Measurements from ENCODE around the gene F2RL2. TPM values are rescaled to one million over a fixed set of nuclear protein-coding genes. Genes with fewer than 3 reads are reported as not detected.

Gene F2RL2
- total and polyA plus RNA-seq, 2 donors (not counting 1 experiment from before 2014, with no cell fraction given): 82.6 to 91.6 TPM

DNA sequence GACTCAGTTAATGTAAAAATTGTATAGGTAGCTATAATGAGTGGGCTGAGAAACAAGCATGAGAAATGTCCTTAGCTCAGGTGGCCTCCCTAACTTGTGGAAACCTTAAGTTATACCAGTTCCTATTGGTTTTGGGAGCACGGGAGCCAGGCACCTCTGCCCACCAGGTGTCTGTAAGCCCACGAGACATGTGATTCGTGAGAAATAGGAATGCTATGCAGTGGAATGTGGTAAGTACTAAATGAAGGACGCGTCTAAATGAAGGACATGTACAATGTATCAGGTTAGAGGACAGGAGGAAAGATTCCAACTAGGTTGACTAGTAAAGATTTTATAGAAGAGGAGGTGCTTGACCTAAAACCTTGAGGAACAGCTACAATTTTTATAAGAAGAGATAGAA lies 46.0 kb upstream of the F2RL2 start:
- no peak overlapping the region for H3K4me3 ChIP-seq (replicated peaks in 1 of 4; ENCODE audit: control extremely low read depth in 1 of 4, insufficient read depth in 1 of 4, low read depth in 3 of 4, low read length in 4 of 4)
- no peak overlapping the region for H3K4me2 ChIP-seq (ENCODE audit: extremely low read depth, insufficient read depth, low read length)
- no peaks in the 10 kb centered on the region for H3K9me3 ChIP-seq (ENCODE audit: control insufficient read depth, insufficient read depth, low read depth, low read length)
- H3K4me1 ChIP-seq (ENCODE audit: control insufficient read depth, extremely low read depth, insufficient read depth, low read length): no peaks in the 10 kb centered on the region
- H3K79me2 ChIP-seq (ENCODE audit: control insufficient read depth, insufficient read depth, low read length): no peaks in the 10 kb centered on the region
- TF ChIP-seq, protein P1, sequence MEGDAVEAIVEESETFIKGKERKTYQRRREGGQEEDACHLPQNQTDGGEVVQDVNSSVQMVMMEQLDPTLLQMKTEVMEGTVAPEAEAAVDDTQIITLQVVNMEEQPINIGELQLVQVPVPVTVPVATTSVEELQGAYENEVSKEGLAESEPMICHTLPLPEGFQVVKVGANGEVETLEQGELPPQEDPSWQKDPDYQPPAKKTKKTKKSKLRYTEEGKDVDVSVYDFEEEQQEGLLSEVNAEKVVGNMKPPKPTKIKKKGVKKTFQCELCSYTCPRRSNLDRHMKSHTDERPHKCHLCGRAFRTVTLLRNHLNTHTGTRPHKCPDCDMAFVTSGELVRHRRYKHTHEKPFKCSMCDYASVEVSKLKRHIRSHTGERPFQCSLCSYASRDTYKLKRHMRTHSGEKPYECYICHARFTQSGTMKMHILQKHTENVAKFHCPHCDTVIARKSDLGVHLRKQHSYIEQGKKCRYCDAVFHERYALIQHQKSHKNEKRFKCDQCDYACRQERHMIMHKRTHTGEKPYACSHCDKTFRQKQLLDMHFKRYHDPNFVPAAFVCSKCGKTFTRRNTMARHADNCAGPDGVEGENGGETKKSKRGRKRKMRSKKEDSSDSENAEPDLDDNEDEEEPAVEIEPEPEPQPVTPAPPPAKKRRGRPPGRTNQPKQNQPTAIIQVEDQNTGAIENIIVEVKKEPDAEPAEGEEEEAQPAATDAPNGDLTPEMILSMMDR (conservative IDR thresholded peaks at IDR 0.05 in 1 of 2, IDR thresholded peaks at IDR 0.05 in 1 of 2; ENCODE audit: low read depth in 1 of 2, low read length in 2 of 2): no peak
- no peak for TF ChIP-seq EZH2 (IDR thresholded peaks at IDR 0.05; ENCODE audit: low read length, missing control alignments)
- H3K9ac ChIP-seq (ENCODE audit: insufficient read depth, low read length): no peak overlapping the region
- H2AFZ ChIP-seq (ENCODE audit: low read length): no peak overlapping the region
- no peak overlapping the region for H3K27ac ChIP-seq (ENCODE audit: insufficient read depth, low read length)
- no peaks in the 10 kb centered on the region for H4K20me1 ChIP-seq (ENCODE audit: control insufficient read depth, extremely low read depth, insufficient read depth, low read length)
- H3K27me3 ChIP-seq (ENCODE audit: control insufficient read depth, insufficient read depth, low read length): no peaks in the 10 kb centered on the region
- no peaks in the 10 kb centered on the region for H3K36me3 ChIP-seq (ENCODE audit: control insufficient read depth, insufficient read depth, low read length)
- DNase-seq (ENCODE audit: low read depth in 2 of 2): no peak

DNA sequence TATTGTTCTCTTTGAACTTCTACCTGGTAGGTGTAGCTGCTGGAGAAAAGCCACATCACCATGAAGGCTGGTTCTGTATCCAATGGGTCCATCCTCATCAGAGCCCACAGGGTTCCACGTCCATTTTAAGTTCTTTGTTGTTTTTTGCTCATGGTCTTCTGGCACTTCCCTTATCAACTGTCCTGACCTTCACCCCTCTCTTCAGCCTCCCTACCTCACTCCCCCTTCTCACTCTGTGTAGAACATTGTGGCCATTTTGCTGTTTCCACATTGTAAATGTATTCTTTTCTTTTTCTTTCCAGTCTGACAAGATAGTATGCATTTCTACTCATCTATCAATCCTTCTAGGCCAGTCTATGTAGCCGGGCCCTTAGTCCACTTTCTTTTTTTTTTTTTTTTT lies 44.3 kb upstream of the F2RL2 start:
- TF ChIP-seq, protein P1 (conservative IDR thresholded peaks at IDR 0.05 in 1 of 2, IDR thresholded peaks at IDR 0.05 in 1 of 2; ENCODE audit: low read depth in 1 of 2, low read length in 2 of 2): no peak
- TF ChIP-seq EZH2 (IDR thresholded peaks at IDR 0.05; ENCODE audit: low read length, missing control alignments): no peak
- no peak overlapping the region for H3K4me2 ChIP-seq (ENCODE audit: extremely low read depth, insufficient read depth, low read length)
- H3K9me3 ChIP-seq (ENCODE audit: control insufficient read depth, insufficient read depth, low read depth, low read length): no peaks in the 10 kb centered on the region
- no peak overlapping the region for H3K9ac ChIP-seq (ENCODE audit: insufficient read depth, low read length)
- H3K27me3 ChIP-seq (ENCODE audit: control insufficient read depth, insufficient read depth, low read length): no peaks in the 10 kb centered on the region
- no peaks in the 10 kb centered on the region for H4K20me1 ChIP-seq (ENCODE audit: control insufficient read depth, extremely low read depth, insufficient read depth, low read length)
- no peak overlapping the region for H2AFZ ChIP-seq (ENCODE audit: low read length)
- no peaks in the 10 kb centered on the region for H3K36me3 ChIP-seq (ENCODE audit: control insufficient read depth, insufficient read depth, low read length)
- no peak for DNase-seq (ENCODE audit: low read depth in 2 of 2)
- H3K4me3 ChIP-seq (replicated peaks in 1 of 4; ENCODE audit: control extremely low read depth in 1 of 4, insufficient read depth in 1 of 4, low read depth in 3 of 4, low read length in 4 of 4): no peak overlapping the region
- no peaks in the 10 kb centered on the region for H3K4me1 ChIP-seq (ENCODE audit: control insufficient read depth, extremely low read depth, insufficient read depth, low read length)
- no peaks in the 10 kb centered on the region for H3K79me2 ChIP-seq (ENCODE audit: control insufficient read depth, insufficient read depth, low read length)
- no peak overlapping the region for H3K27ac ChIP-seq (ENCODE audit: insufficient read depth, low read length)

DNA sequence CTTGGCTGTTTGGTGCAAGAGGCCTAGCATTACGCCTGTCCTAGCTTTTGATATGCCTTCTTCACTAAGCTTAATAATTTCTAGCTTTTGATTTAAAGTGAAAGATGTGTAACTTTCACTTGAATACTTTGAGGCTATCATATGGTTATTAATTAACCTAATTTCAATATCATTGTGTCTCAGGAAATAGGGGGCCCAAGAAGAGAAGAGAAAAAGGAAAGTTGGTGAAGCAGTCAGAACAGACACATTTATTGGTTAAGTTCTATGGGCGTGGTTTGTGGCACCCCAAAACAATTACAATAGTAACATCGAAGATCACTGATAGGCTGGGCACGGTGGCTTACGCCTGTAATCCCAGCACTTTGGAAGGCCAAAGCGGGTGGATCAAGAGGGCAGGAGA lies 40.9 kb upstream of the F2RL2 start:
- no peak for TF ChIP-seq EZH2 (IDR thresholded peaks at IDR 0.05; ENCODE audit: low read length, missing control alignments)
- TF ChIP-seq, protein P1 (conservative IDR thresholded peaks at IDR 0.05 in 1 of 2, IDR thresholded peaks at IDR 0.05 in 1 of 2; ENCODE audit: low read depth in 1 of 2, low read length in 2 of 2): no peak
- Histone ChIP-seq H3K9me3 (ENCODE audit: control insufficient read depth, insufficient read depth, low read depth, low read length) (no peaks in the 10 kb centered on the region), H3K4me1 (ENCODE audit: control insufficient read depth, extremely low read depth, insufficient read depth, low read length) (no peaks in the 10 kb centered on the region), H3K27me3 (ENCODE audit: control insufficient read depth, insufficient read depth, low read length) (no peaks in the 10 kb centered on the region), H3K27ac (ENCODE audit: insufficient read depth, low read length) (no peak overlapping the region), H4K20me1 (ENCODE audit: control insufficient read depth, extremely low read depth, insufficient read depth, low read length) (no peaks in the 10 kb centered on the region), H3K9ac (ENCODE audit: insufficient read depth, low read length) (no peak overlapping the region), H2AFZ (ENCODE audit: low read length) (no peak overlapping the region), H3K79me2 (ENCODE audit: control insufficient read depth, insufficient read depth, low read length) (no peaks in the 10 kb centered on the region), H3K4me3 (replicated peaks in 1 of 4; ENCODE audit: control extremely low read depth in 1 of 4, insufficient read depth in 1 of 4, low read depth in 3 of 4, low read length in 4 of 4) (no peak overlapping the region), H3K36me3 (ENCODE audit: control insufficient read depth, insufficient read depth, low read length) (no peaks in the 10 kb centered on the region), H3K4me2 (ENCODE audit: extremely low read depth, insufficient read depth, low read length) (no peak overlapping the region)
- no peak for DNase-seq (ENCODE audit: low read depth in 2 of 2)

Data from fibroblast of lung (primary cell).